GM19328 (cell line): ENCODE results near the gene PRICKLE4.
"Not testable (repeated sequence)": the region's sequence is repeated elsewhere in the genome, so short reads cannot be mapped to it uniquely, and the experiment has no call there.

Experiments used
- ATAC-seq: cut with Tn5 transposase; IDR thresholded peaks from one replicate; pipeline ENCODE4 v1.9.1; 2021; ENCODE audit warnings: mild to moderate bottlenecking, moderate library complexity; ENCODE audit not compliant: unreplicated experiment

The PRICKLE4 gene

GRCh38 chr6:41743406-41744235, 37.0 kb upstream of the PRICKLE4 start:
- no peak for ATAC-seq

GRCh38 chr6:41744236-41744787, 36.3 kb upstream of the PRICKLE4 start:
- no peak for ATAC-seq

DNA sequence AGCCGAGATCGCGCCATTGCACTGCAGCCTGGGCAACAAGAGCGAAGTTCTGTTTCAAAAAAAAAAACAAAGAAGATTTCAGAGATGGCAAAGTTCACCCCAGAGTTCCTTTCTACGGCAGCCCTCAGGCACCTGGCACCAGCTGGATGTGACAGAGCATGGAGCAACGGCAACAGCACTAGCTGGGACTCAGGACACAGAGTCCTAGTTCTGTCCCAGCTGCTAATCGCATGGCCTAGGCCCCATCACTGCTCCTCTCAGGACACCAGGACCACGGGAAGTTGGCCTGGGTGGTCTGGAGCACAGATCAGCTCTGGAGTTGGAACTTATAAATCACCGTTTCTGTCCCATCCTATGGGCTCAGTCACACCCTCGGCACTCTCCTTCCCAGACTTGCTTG, 34.5 kb upstream of the PRICKLE4 start:
- ATAC-seq = no peak

DNA sequence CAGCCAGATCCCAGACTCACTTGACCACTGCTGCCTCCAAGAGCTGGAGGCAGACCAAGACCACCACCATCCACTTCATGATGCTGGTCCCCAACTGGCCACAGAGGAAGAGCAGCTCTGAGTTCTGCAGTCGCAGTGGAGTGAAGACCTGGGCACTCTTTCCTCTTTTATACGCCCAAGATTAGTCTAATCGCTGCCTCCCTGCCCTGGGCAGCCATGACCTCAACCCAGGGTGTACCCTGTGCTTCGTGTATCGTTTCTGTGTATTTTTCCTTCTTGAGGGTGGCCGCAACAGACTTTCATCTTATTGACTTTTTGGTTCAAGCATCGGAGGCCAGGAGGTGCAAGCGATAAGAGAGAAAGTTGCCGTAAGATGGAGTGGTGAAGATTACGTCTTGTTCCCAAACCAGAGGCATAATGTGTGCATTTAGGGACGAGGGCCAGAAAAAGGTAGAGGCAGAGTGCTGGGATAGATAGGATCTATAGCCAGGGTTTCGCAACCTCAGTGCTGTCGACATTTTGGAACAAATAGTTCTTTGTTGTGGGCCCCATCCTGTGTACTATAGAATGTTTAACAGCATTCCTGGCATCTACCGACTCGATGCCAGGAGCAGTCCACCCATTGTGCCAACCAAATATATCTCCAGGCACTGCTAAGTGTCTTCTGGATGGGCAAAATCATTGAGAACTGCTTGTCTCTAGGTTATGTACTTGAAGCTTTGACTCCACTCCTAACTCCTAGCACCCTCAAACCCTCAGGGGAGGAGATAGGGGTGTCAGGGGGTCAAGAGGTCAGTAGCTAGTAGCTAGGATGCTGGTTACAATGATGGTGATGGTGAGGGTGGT, 33.1 kb upstream of the PRICKLE4 start, which contains the start of gene PGC:
PGC (minus strand) TSS at position 142 of the 846 bp plus-strand sequence; CDS start at position 79, 63 bp downstream.
- ATAC-seq = no peak

GRCh38 chr6:41748102-41748477, 32.5 kb upstream of the PRICKLE4 start:
- no peak for ATAC-seq

DNA sequence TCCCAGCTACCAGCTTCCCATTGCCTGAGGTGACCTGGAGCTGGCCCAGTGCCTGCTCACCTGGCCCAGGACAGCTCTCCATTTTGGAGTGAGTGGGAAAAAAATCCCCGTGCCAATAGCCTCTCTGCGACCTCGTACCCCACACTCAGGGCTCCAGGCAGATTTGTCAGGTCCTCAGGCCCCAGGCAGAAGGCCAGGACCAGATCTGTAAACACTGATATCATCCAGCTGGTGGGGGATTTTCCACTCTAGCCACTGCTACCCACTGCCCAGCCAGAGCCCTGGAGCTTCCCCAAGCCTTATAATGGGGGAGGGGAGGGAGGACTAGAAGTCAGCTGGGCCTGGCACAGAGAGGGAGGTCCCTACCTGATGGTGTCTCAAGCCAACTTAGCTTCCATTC, 32.0 kb upstream of the PRICKLE4 start:
- no peak for ATAC-seq

DNA sequence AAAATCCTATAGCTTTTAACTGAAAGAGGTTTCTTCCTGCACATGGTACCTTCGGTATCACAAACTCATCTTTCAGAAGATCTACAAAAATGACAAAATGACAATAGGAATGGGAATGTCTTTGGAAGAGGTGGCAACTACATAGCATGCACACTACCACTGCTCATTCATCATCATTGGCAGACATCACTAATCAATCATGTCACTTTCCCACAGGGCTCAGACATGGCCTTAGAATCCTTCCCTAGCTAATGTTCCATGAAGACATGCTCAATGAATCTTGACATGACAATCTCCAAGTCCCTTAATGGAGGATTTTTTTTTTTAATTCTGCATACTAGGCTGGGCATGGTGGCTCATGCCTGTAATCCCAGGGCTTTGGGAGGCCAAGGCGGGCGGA, 30.2 kb upstream of the PRICKLE4 start:
- ATAC-seq = no peak

- no peak for ATAC-seq
Observed at GRCh38 chr6:41755895-41756294, 24.7 kb upstream of the PRICKLE4 start.

DNA sequence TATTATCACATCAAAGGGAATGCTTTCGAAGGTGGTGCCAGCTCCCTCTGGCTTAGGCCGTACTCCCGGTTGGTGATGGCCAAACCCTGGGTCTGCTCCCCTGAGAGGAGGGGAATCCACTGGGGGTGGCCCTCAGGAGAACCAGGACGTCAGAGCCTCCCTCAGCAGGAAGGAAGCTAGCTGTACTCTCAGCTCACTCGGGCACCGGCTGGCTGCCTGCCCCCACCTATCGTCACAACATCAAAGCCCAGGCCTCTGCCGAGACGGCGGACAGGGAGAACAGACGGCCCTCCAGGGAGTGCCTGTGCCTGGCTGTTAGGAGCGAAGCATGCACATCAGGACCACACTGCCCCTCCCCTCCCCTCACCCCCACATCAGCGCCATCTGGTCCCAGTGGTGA, 24.2 kb upstream of the PRICKLE4 start:
- ATAC-seq = no peak

DNA sequence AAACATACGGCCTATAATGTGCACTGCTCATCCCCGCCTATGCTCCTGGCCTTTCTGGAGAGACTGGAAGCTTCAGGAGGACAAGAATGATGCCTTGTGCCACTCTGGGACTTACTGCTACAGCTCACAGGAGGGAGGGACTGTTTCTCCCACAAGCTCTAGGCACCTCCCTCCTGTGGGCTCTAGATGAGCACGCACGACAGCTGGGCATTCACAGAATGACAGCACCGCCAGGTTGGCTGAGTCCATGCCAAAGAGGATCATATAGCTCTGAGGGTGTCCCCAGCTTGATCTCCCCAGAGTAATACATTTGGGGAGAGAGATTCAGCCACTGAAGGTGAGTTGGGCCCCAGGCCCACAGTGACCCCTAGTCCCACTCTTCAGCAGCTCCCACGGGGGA, 23.3 kb upstream of the PRICKLE4 start:
- no peak for ATAC-seq

DNA sequence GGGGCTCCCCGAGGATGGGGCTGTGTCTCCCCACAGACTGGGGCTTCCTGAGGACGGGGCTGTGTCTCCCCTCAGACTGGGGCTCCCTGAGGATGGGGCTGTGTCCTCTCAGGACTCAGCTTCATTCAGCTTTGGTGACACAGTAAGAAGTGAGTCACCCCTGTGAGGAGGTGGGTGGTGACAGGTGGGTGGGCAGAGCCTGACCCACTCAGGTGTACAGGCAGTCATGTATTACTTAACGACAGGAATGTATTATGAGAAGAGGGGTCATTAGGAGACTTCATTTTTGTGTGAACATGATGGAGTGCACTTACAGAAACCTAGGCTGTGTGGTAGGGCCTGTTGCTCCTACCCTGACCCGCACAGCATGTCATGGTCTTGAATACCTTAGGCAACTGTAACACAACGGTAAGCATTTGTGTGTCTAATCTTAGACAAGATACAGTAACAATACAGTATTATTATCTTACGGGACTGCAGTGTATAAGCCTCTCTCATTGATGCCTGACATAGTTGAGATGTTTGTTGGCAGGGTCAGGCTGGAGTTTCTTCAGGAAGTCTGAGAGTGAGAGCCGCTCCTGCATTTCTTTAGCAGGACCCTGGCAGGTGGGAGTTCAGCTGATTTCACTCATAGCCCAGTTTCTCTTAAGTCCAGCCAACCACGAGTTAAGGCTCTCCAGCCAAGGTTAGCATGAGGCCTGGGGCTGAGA, 22.5 kb upstream of the PRICKLE4 start:
- no peak for ATAC-seq

DNA sequence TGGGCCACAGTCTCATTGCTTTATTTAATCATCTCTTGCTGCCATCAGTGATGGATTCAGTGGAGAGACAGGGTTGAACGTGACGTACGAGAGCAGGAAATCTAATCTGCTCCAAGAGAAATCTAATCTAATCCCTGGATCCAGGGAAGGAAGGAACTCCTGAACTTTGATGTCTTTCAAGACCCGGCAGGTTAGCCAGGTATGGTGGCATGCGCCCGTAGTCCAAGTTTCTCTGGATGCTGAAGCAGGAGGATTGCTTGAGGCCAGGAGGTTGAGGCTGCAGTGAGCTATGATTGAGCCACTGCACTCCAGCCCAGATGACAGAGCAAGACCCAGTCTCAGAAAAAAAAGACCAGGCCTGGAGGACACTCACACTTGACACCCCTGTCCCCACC, 21.9 kb upstream of the PRICKLE4 start:
- ATAC-seq = no peak

- no peak for ATAC-seq
Observed at GRCh38 chr6:41759106-41759904, 21.3 kb upstream of the PRICKLE4 start.

DNA sequence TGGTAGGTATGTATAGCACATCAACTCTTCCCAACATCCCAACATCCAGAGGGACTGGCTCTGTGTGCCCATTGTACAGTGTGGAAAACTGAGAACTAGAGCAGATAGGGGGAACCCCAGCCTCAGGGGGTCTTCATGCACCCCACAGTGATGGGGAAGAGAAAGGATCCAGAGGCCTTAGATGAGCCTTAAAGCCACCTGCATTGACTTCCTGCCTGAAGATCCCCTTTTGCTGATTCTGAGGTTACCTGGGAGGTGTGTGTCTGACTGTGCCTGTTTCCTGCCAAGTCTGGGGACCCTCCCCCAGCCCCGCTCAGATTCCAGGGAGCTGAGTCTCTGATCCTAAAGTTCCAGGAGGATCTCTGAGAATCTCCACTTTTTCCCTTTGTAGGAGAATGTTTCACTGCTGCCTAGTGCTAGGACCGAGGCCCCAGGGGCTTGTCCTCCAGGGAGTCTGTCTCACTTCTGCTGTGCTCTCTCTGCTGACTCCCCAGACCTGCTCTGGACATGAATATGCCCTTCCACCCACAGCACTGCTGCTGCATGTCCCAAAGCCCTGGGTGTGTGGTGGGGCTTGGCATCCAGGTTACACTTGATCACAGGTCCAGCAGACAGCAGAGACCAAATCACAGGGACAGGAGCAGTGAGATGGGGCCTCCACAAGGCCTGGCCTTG, 20.5 kb upstream of the PRICKLE4 start:
- ATAC-seq = no peak

- ATAC-seq = no peak
Observed at GRCh38 chr6:41763470-41763869, 17.1 kb upstream of the PRICKLE4 start.

- not testable (repeated sequence) for ATAC-seq
Observed at GRCh38 chr6:41766043-41766664, 14.4 kb upstream of the PRICKLE4 start.

DNA sequence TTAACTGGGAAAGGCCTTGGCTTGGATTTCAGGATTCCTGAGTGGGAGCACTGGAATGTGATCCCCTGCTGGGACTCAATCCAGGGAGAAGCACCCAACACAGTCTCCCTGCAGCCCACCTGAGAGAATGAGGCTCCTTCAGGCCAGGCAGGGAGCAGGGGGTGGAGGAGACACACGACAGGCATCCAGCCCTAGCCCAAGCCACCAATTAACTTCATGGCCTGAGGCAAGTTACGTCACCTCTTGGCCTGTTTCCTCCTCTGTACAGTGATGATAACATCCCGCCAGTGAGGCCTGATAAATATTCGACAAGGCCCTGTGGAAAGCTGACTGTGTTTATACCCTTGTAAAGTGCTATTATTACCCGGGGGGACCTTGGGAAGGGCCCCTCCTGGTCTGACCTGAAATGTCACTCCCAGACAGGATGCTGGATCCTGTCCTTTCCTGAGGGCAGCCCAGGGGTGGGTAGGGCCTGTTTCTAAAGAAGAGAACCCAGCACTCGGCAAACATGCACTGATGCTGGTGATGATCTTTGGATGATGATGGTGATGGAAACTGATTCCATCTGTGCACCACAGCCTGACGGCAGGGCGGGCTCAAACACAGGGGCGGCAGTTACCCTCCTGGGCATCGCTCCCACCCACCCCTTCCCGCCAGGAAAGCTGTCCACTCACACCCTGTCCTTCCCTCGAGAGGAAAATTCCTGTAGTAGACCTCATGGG, 13.3 kb upstream of the PRICKLE4 start:
- ATAC-seq = no peak

DNA sequence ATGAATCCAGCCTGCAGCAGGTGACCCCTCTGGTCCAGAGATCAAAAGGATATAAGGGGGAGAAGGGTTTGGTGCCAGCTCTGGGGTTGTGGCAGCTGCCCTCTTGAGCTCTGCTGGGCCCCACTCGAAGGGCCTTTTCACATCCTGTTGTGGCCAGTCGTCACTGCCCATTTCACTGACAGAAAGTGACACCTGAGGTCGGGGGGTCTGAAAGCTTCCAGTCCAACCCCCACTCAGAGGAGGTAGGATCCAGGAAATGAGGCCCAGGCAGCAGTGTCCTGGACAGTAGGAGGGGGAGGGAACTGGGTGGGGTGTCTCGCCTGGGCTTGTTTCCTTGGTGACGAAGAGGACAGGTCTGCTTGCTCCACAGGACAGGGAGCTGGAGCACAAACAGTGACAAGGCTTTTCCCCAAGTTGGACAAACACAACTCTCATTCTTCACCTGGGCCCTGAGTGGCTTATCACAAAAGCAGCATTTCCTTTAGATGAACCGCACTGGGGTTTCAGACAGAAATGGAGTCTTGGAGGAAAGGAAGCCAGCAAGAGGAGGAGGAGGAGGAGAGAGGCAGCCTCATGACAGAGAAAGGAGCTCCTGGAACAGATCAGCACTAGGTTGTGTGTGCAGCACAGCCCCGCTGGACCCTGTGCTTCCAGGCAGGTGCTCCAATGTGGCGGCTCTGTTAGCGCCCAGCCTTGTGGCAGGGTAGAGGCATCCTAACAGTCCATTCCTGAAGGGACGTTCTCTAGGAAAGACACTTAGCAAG, 11.9 kb upstream of the PRICKLE4 start:
- no peak for ATAC-seq
